Mucosa of gallbladder (tissue), 1 donor: ENCODE results near the gene NRM. TPM values are rescaled to one million over a fixed set of nuclear protein-coding genes. Genes with fewer than 3 reads are reported as not detected.
"Not testable (repeated sequence)": the region's sequence is repeated elsewhere in the genome, so short reads cannot be mapped to it uniquely, and the experiment has no call there.

Source experiments
- DNase-seq: peaks from one replicate; pipeline ENCODE4 v3.0.0-alpha.2; 2020; ENCODE audit warnings: low spot score
- total RNA-seq: library from RNA; stranded (reverse); gene quantifications from one replicate; pipeline ENCODE4 v1.2.1, GENCODE V29; 2021
- donor health status: DM: no; HTN: no; CAD: no.

The NRM gene
- total RNA-seq, 1 donor from 2014 or later, result 7.7 TPM

DNA sequence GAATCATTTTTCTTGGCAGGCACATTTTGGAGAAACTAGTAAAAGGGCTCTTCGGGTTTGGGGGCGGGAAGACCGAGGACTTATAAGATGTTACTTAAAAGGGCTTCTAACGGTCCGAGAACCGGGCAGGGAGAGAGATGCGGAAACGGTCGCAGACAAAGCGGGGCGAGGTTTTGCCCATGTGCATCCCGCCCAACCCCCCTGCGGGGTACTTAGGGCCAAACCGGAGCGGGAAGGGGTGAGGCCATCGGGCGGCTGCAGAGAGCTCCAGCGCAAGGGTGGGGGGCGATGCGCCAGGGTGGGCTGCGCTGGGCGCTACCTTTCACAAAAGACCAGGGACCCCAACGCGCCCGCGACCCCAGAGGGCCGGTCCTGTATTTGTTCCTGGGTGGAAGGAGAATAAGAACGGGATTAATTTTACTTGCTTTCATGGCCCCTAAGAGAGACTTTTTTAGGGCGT, 30.0 kb upstream of the NRM start:
- DNase-seq, result peak; percentile 62

DNA sequence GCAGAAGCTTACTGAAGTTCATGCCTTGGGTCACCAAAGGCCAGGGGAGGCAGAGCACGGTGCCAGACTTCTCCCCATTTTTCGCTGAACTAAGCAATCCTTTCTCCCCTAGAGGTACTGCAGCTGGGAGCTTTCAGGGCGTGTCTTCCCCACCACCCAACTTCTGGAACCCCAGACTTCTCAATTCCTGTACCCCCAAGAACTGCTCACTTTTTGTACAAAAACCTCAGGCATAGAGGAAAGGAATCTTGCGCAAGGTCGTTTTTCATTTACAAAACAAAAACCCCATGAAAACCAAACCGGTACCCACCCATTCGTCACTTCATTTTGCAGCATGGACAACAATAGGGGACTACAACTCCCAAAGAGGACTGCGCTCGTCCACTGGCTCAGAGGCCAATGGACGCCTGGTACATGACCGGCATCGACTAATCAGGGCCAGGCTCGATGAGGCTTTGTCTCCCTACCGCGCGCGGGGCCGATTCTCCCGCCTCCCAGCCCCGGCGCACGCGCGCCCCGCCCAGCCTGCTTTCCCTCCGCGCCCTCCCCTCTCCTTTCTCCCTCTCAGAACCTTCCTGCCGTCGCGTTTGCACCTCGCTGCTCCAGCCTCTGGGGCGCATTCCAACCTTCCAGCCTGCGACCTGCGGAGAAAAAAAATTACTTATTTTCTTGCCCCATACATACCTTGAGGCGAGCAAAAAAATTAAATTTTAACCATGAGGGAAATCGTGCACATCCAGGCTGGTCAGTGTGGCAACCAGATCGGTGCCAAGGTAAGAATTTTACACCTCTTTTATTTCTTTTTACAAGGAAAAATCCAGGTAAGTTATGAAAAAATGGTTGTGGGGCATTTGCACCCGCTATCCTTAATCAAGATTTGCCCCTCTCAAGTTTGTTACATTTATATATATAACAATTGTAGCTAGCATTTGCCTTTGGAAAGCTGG, 29.3 kb upstream of the NRM start, which contains the start of gene TUBB:
Gene TUBB (plus strand): TSS at position 562 of the 947 bp plus-strand sequence. CDS start 155 bp downstream, at position 717.
- peak; percentile 97 for DNase-seq

DNA sequence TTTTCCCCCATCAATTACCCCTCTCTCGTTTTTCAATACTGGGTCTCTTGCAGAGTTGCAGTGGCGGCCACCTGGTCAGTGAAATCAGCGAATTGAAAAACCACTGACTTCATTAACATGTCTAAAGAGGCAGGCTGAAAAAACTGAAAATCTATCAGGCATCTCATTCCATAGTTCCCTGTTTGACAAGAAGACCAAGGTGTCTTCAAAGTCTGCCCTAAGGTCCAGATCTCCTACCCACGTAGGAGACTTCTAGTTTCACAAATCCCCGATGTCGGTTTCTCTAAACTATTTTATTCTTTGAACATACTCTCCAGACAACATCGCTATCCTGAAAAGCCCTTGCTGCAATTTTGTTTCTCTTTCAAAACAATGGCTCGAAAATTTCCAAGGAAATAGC, 28.6 kb upstream of the NRM start:
- DNase-seq, result no peak

DNA sequence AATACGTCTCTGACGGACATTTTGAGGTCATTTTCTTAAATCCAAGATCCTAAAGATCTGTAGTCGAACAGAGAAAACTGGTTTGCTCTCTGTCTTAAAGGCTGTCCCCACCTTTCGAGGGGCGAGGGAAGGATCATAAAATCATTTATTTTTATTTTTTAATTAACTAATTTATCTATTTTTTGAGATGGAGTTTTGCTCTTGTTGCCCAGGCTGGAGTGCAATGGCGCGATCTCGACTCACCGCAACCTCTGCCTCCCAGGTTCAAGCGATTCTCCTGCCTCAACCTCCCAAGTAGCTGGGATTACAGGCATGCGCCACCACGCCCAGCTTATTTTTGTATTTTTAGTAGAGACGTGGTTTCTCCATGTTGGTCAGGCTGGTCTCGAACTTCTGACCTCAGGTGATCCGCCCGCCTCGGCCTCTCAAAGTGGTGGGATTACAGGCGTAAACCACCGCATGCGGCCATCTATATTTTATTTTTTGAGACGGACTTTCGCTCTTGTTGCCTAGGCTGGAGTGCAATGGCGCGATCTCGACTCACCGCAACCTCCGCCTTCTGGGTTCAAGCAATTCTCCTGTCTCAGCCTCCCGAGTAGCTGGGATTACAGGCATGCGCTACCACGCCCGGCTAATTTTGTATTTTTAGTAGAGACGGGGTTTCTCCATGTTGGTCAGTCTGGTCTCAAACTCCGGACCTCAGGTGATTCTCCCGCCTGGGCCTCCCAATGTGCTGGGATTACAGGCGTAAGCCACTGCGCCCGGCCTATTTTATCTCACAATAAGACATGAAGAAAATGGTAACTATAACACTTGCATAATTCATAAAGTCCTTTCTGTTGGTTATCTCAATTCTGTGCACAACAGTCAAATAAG, 27.3 kb upstream of the NRM start:
- DNase-seq, result not testable (repeated sequence)

DNA sequence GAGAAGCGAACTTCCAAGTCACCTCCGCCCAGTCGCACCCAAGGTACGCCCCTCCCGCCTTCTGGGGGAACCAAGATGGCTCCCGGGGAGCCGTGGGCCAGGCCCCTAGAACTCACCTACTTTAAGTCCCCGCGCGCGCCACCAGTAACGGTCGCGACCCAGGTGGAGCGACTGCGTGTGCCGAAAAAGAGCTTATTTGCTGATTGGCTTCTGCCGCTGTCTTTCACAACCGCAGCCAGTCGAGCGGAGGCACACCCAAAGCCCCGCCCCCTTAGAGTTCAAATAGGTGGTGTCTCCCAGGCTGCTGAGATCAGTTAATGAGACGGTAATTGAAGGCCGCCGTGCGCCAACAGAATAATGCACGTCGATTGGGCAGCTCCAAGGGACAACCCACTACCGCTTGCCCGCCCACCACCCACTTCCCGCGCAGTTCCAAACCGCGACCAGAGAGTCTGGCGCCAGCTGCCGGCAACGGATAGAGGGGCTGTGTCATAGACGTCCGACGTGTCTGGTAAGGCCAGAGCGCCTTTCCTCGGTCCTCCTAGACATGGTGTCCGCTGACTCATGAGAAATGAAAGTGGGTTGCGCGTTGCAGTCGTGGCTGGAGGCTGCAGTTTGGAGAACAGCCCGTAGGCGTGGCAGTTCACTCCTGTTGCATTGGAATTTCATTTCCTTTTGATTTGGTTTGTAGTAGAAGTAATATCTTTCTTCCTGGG, 26.5 kb upstream of the NRM start, which contains the start of gene MDC1:
Gene MDC1 (minus strand): TSS at position 153 of the 716 bp plus-strand sequence. CDS start 2,106 bp downstream, outside the sequence.
- peak; percentile 100 for DNase-seq

DNA sequence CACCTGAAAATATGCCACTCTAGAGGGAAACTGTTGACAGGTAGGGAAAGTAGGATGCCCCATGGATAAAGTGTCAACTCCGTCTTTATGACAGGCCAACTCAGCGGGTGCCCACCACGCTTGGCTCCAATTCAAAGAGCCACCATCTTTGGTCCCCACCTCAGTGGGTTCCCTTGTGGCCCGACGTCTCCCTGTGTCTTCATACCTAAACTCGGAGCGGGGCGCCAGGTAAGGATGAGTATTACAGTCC, 26.0 kb upstream of the NRM start:
- no peak for DNase-seq

DNA sequence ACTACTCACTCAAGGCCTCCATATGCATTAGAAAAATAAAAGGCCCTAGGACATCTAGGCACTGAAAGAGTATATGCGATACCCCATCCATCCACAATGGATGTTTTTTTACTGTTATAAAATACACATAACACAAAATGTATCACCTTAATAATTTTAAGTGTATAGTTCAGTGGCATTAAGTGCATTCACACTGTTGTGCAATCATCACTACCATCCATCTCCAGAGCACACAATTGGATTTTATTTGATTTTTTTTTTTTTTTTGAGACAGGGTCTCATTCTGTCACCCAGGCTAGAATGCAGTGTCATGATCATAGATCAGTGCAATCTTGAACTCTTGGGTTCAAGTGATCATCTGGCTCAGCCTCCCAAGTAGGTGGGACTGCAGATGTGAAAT, 23.5 kb upstream of the NRM start:
- no peak for DNase-seq

DNA sequence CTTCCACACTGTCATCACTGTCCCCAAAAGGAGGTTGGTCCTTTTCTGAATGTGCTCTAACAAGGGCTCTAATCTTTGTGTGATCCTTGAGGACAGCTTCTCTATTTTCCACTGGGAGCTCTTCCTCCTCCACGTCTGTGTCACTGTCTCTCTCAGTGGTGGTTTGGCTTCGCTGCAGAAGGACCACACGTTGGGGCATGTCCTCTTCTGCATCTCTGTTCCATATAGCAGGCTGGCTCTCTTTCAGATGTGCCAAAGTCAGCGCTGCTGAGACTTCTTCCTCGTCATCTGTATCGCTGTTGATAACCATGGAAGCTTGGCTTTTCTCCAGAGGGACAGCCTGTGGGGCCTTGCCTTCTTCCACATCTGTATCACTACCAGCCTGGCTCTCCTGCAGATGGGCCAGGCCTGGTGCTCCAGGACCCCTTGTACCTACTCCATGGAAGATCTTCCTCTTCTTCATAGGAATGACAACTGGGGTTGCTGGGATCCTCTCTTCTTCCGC, 21.7 kb upstream of the NRM start:
- no peak for DNase-seq

DNA sequence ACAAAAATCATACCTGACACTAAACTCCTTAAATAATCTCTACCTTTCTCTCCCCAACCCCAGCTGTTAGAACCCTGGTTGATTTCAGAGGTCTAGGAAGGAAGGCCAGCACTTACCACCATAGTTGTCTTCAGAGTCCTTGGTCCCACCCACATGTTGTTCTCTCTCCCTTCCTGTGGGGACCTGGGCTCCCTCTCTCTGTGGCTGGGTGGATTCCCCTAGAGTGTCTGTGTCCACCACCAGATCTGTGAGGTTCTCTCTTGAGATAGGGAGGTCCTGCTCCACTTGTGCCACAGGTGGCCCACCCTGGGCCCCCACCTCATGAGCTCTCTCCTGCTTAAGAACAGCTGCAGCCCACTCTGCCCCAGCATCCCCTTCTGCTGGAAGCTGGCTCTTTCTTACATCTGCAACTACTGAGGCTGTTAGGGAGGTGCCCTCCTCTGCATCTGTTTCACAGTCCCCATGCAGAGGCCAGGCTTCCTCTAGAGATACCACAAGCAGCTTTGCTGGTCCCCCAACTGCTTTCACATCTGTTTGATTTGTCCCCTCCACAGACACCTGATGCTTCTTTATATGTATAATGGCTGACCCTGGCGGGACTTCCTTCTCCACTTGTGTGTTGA, 21.1 kb upstream of the NRM start:
- no peak for DNase-seq

DNA sequence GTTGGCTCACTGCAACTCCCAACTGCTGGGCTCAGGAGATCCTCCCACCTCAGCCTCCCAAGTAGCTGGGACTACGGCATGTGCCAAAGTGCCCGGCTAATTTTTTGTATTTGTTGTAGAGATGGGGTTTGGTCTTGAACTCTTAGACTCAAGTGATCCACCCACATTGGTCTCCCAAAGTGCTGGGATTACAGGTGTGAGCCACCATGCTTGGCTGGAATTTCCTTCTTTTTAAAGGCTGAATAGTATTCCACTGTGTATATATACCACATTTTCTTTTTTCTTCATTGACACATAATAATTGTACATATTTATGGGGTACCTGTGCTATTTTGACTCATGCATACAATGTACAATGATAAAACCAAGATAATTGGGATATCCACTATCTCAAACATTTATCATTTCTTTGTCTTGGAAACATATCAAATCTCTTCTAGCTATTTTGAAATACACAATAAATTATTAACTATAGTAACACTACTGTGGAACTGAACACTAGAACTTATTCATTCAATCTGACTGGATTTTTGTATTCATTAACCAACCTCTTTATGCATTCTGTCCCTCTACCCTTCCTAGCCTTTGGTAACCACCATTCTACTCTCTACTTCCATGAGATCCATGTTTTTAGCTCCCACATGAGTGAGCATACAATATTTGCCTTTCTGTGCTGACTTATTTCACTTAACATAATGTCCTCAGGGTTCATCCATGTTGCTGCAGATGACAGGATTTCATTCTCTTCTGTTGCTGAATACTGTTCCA, 18.5 kb upstream of the NRM start:
- no peak for DNase-seq

DNA sequence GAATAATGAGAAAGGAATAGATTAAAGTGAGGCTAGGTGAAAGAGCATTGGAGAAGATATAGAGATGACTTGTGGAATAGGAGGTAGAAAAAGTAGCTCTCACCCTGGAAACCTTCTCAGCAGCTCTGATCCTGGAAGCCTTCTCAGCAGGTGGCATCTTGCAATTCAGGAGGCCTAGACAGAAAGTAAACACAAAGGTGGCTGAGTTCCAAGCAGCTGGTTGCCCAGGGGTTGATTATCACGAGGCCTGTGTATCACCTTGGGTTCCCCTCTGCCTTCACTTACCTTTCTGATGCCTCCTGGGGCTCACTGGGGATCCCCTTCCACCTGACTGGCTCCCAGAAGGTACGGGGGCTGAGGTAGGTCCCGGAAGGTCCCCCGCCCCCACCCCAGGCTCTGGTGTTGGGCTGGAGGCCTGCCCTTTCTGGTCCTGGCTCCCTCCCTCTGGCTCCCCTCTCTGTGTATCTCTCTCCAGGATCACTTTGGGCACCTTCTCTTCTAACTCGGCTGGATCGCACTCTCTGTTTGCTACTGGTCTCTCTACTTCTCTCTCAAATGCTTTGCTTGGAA, 16.6 kb upstream of the NRM start:
- peak; percentile 58 for DNase-seq

DNA sequence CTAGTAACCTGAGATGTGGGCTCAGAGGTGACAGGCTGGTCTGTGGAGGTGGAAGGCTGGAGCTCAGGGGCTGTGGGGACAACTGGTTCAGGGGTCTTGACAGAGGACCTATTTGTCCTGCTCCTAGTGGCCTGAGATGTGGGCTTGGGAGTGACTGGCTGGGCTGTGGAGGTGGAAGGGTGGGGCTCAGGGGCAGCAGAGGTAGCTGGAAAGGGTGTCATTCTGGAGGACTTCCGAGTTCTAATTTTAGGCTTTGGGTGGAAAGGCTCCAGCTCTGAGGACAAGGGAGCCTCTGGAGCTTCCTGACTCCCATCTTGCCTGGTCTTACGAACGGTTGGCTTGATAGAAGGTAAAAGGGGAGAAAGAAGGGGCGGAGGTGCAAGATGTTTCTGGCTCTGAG, 14.8 kb upstream of the NRM start:
- DNase-seq, result no peak

DNA sequence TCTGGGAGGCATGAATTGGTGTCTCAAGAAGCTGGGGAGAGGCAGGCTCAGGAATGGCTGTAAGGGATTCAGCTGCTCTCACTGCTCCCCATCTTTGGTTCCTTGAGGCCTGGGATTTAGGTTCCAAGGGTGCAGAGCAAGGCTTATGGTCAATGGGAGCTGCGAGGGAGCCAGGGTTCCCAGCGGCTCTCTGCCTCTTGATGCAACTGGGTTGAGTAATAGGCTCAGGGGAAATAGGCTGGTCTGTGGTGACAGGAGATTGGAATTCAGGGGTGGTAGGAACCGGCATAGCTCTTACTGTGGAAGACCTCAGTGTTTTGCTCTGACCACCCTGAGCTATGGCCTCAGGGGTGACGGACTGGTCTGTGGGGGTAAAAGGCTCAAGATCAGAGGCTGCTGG, 13.0 kb upstream of the NRM start:
- no peak for DNase-seq

DNA sequence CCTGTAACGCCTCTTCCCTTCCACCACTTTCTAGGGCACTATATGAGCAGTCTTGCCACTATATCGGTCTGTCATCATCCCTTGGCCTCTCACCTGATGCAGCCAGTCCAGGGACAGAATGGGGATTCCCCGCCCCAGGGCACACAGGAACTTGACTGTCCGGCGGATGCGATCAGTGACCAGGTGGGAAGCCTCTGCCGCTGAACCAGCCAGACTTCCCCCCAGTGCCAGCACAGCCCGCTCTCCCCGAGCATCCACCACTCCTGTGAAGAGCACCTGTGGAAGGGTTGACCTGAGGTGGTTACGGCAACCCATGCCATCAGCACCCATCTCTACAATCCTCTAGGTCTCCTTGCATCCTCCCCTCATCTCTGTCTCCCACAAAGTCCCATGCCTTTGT, 12.2 kb upstream of the NRM start:
- DNase-seq, result no peak

DNA sequence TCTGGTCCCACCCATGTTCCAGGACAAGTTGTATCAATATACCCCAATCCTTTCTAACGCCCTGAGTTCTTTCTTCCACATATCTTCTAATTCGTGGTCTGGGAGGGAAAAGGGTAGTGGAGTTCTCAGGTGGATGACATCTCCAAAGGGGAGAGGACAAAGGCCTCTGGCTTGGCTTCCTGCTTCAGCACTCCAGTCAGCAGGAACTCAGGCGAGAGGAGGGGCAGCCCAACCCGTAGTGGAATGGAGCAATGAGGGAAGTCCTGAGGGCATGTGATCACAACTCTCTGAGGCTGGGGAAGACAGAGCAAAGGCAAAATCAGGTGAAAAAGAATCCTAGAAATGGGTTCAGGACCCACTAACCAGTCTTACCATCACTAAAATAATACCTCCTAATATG, 9.6 kb upstream of the NRM start:
- no peak for DNase-seq

DNA sequence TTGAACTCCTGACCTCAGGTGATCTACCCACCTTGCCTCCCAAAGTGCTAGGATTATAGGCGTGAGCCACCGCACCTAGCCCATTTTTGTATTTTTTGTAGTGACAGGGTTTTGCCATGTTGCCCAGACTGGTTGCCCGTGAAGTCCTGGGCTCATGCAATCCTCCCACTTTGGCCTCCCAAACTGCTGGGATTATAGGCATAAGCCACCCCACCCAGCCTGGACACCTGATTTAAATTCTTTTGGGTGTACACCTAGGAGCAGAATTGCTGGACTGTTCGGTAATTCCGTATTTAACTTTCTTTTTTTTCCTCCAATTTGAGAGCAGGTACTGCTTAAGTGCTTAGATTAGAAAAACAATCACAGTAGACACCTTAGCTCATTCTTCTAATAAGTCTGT, 5.6 kb upstream of the NRM start:
- DNase-seq, result no peak

DNA sequence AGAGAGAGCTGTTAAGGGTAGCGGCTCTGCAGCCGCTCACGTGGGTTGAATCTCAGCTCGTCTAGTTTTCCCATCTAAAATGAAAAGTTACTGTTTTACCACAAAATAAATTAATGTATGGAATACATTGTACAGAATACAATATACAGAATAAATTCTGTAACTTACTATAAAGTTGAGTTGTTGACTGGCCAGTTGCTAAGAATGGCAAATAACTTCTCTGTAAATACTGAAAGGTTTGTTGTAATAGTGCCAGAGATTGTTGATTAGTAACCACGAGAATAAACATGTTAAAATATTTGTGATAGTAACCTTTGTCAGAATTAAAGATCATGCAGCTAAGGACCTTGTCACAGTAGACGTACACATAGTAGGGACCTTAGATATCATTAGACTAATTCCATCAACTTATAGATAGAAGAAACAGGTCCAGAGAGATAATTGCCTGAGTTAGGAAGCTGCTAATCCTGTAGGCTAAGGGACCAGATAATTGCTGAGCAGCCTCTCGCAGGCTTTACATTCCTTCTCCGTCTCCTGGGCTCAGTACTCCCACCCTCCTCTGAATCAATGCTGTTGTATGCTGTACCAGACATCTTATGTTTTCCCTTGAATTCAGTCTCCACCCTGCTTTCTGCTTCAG, 544 bp upstream of the NRM start:
- DNase-seq, result no peak

DNA sequence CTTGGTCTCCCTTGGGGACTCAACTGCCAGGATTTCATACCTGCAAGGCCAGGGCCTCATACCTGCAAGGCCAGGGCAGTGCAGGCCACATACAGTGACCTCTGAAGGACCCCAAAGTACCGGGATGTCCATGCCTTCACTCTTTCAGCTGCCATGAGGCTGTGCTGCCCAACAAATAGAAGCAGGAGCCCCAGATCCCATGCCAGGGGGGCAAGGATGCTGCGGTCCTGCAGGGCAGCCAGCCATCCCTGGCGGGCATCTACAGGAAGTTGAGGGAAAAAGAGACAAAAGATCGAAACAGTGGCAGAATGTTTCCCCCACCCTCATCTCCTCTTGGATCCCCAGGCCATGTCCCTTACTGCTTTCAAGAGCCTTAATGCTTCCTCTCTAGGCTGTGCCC, 799 bp downstream of the NRM start:
- DNase-seq, result no peak

DNA sequence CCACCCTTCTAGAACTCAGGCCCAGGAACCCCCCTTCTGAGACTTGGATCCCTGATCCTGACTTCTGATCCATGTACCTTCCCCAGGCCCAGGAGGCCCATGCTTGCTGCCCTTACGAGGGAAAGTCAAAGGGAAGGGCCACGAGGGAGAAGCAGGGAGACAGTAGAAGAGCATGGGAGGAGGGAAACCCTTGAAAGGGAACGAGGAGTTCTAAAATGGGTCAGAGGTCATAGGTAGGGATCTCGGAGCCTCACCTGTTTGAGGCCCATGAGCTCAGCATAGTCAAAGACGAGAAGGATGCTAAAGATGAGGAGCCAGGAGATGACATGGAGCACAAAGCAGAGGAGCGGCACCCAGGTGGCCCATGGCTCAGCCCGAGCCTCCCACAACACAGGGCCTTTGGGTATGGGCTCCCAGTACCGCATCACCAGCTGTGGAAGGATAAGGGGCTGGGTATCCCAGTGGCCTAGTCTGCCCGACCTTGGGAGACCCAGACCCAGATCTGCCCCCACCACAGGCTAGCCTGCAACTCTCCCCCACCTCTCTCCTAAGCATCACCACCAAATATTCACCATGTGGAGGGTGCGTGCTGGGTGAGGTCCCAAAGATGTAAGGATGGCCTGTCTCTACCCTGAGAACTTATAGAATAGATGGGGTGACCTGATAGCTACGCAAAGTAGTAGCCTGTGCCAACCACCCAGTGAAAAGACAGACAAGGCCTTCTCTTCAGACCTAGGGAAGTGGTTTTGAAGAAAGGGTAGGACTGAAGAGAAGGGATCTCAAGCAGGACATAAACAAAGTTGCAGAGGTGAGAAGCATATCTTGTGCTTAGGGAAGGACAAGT, 1.5 kb downstream of the NRM start:
- DNase-seq, result no peak
